NCI-H345 treated with DMSO at 0.1 percent for 48 hours (cell line): ENCODE results near the gene CTLA4.

Experiments
- DNase-seq: peaks from one replicate; lab custom pipeline; 2025; ENCODE audit not compliant: unreplicated experiment; lab: John Stamatoyannopoulos, UW

Gene CTLA4

GRCh38 chr2:203889944-203890343 lies 22.4 kb downstream of the CTLA4 start:
- DNase-seq: no peak

- DNase-seq: no peak
These were observed 23.2 kb downstream of the CTLA4 start for GRCh38 chr2:203890733-203891132.

- no peak for DNase-seq
These were observed 23.9 kb downstream of the CTLA4 start for GRCh38 chr2:203891474-203891873.

GRCh38 chr2:203892207-203892606 lies 24.6 kb downstream of the CTLA4 start:
- no peak for DNase-seq

- no peak for DNase-seq
These were observed 25.8 kb downstream of the CTLA4 start for GRCh38 chr2:203893401-203893800.

- no peak for DNase-seq
These were observed 26.3 kb downstream of the CTLA4 start for GRCh38 chr2:203893840-203894239.

GRCh38 chr2:203894262-203894661 lies 26.7 kb downstream of the CTLA4 start:
- no peak for DNase-seq

- no peak for DNase-seq
These were observed 30.0 kb downstream of the CTLA4 start for GRCh38 chr2:203897544-203897943.

- DNase-seq: no peak
These were observed 31.1 kb downstream of the CTLA4 start for GRCh38 chr2:203898657-203899056.

GRCh38 chr2:203900253-203900652 lies 32.7 kb downstream of the CTLA4 start:
- DNase-seq: no peak

GRCh38 chr2:203904022-203904421 lies 36.5 kb downstream of the CTLA4 start:
- DNase-seq: no peak

- no peak for DNase-seq
These were observed 38.1 kb downstream of the CTLA4 start for GRCh38 chr2:203905656-203906055.

- DNase-seq: no peak
These were observed 40.7 kb downstream of the CTLA4 start for GRCh38 chr2:203908066-203908796.

GRCh38 chr2:203908797-203909185 lies 41.2 kb downstream of the CTLA4 start:
- no peak for DNase-seq

- DNase-seq: no peak
These were observed 41.8 kb downstream of the CTLA4 start for GRCh38 chr2:203909261-203909967.

- no peak for DNase-seq
These were observed 42.4 kb downstream of the CTLA4 start for GRCh38 chr2:203909974-203910373.

- DNase-seq: no peak
These were observed 46.4 kb downstream of the CTLA4 start for GRCh38 chr2:203913947-203914346.

GRCh38 chr2:203914546-203915182 lies 47.1 kb downstream of the CTLA4 start:
- no peak for DNase-seq

- no peak for DNase-seq
These were observed 47.7 kb downstream of the CTLA4 start for GRCh38 chr2:203915256-203915655.

- DNase-seq: no peak
These were observed 49.2 kb downstream of the CTLA4 start for GRCh38 chr2:203916756-203917155.

- DNase-seq: no peak
These were observed 50.7 kb downstream of the CTLA4 start for GRCh38 chr2:203918264-203918663.

GRCh38 chr2:203918839-203919238 lies 51.3 kb downstream of the CTLA4 start:
- no peak for DNase-seq
